ENCODE results near the gene ISG15.

The ISG15 gene

GRCh38 chr1:978835-979743, 34.2 kb upstream of the ISG15 start:
- H3K9ac ChIP-seq (ENCODE audit: low read depth, low read length) = no peak overlapping the region
- H3K27me3 ChIP-seq (ENCODE audit: control insufficient read depth, insufficient read depth, low read length) = peaks cover 47% of the 10 kb centered on the region
- no peaks in the 10 kb centered on the region for H3K36me3 ChIP-seq (ENCODE audit: insufficient read depth, low read length)
- H3K4me1 ChIP-seq (ENCODE audit: control insufficient read depth, insufficient read depth, low read length) = peaks cover 7% of the 10 kb centered on the region
- no peak overlapping the region for H3K4me2 ChIP-seq (ENCODE audit: low read length)
- H3K9me3 ChIP-seq (replicated peaks; ENCODE audit: low read length) = no peaks in the 10 kb centered on the region
- H3K4me3 ChIP-seq (ENCODE audit: low read length) = no peak overlapping the region

- Histone ChIP-seq H3K4me3 (ENCODE audit: low read length) (no peak overlapping the region), H3K4me2 (ENCODE audit: low read length) (no peak overlapping the region), H3K36me3 (ENCODE audit: insufficient read depth, low read length) (no peaks in the 10 kb centered on the region), H3K9me3 (replicated peaks; ENCODE audit: low read length) (no peaks in the 10 kb centered on the region), H3K4me1 (ENCODE audit: control insufficient read depth, insufficient read depth, low read length) (peaks cover 7% of the 10 kb centered on the region), H3K9ac (ENCODE audit: low read depth, low read length) (no peak overlapping the region), H3K27me3 (ENCODE audit: control insufficient read depth, insufficient read depth, low read length) (peaks cover 47% of the 10 kb centered on the region)
Measured at GRCh38 chr1:979744-980072, 33.6 kb upstream of the ISG15 start.

GRCh38 chr1:980137-980571, 33.1 kb upstream of the ISG15 start:
- no peaks in the 10 kb centered on the region for H3K9me3 ChIP-seq (replicated peaks; ENCODE audit: low read length)
- no peaks in the 10 kb centered on the region for H3K36me3 ChIP-seq (ENCODE audit: insufficient read depth, low read length)
- H3K9ac ChIP-seq (ENCODE audit: low read depth, low read length) = no peak overlapping the region
- H3K4me2 ChIP-seq (ENCODE audit: low read length) = no peak overlapping the region
- H3K27me3 ChIP-seq (ENCODE audit: control insufficient read depth, insufficient read depth, low read length) = peaks cover 49% of the 10 kb centered on the region
- H3K4me3 ChIP-seq (ENCODE audit: low read length) = no peak overlapping the region
- H3K4me1 ChIP-seq (ENCODE audit: control insufficient read depth, insufficient read depth, low read length) = peaks cover 7% of the 10 kb centered on the region

- H3K9me3 ChIP-seq (replicated peaks; ENCODE audit: low read length) = no peaks in the 10 kb centered on the region
- H3K27me3 ChIP-seq (ENCODE audit: control insufficient read depth, insufficient read depth, low read length) = peaks cover 51% of the 10 kb centered on the region
- no peak overlapping the region for H3K4me2 ChIP-seq (ENCODE audit: low read length)
- no peak overlapping the region for H3K9ac ChIP-seq (ENCODE audit: low read depth, low read length)
- no peaks in the 10 kb centered on the region for H3K36me3 ChIP-seq (ENCODE audit: insufficient read depth, low read length)
- peaks cover 6% of the 10 kb centered on the region for H3K4me1 ChIP-seq (ENCODE audit: control insufficient read depth, insufficient read depth, low read length)
- no peak overlapping the region for H3K4me3 ChIP-seq (ENCODE audit: low read length)
Measured at GRCh38 chr1:980602-981395, 32.5 kb upstream of the ISG15 start.

GRCh38 chr1:981491-981954, 31.8 kb upstream of the ISG15 start:
- H3K9me3 ChIP-seq (replicated peaks; ENCODE audit: low read length) = no peaks in the 10 kb centered on the region
- H3K4me2 ChIP-seq (ENCODE audit: low read length) = no peak overlapping the region
- no peak overlapping the region for H3K9ac ChIP-seq (ENCODE audit: low read depth, low read length)
- no peaks in the 10 kb centered on the region for H3K36me3 ChIP-seq (ENCODE audit: insufficient read depth, low read length)
- H3K4me3 ChIP-seq (ENCODE audit: low read length) = no peak overlapping the region
- no peaks in the 10 kb centered on the region for H3K4me1 ChIP-seq (ENCODE audit: control insufficient read depth, insufficient read depth, low read length)
- H3K27me3 ChIP-seq (ENCODE audit: control insufficient read depth, insufficient read depth, low read length) = peaks cover 51% of the 10 kb centered on the region

GRCh38 chr1:981955-982558, 31.2 kb upstream of the ISG15 start, which contains the start of gene PERM1:
Gene PERM1, minus strand, starts transcription at chr1:982093. Its CDS starts 1,064 bp downstream, at chr1:981029.
- Histone ChIP-seq H3K9me3 (replicated peaks; ENCODE audit: low read length) (no peaks in the 10 kb centered on the region), H3K4me3 (ENCODE audit: low read length) (no peak within 1 kb of the TSS), H3K27me3 (ENCODE audit: control insufficient read depth, insufficient read depth, low read length) (peaks cover 51% of the 10 kb centered on the region), H3K36me3 (ENCODE audit: insufficient read depth, low read length) (no peaks in the 10 kb centered on the region), H3K4me2 (ENCODE audit: low read length) (no peak within 1 kb of the TSS), H3K9ac (ENCODE audit: low read depth, low read length) (no peak within 1 kb of the TSS), H3K4me1 (ENCODE audit: control insufficient read depth, insufficient read depth, low read length) (no peaks in the 10 kb centered on the region)

- no peak overlapping the region for H3K9ac ChIP-seq (ENCODE audit: low read depth, low read length)
- no peaks in the 10 kb centered on the region for H3K4me1 ChIP-seq (ENCODE audit: control insufficient read depth, insufficient read depth, low read length)
- no peak overlapping the region for H3K4me2 ChIP-seq (ENCODE audit: low read length)
- no peak overlapping the region for H3K4me3 ChIP-seq (ENCODE audit: low read length)
- no peaks in the 10 kb centered on the region for H3K9me3 ChIP-seq (replicated peaks; ENCODE audit: low read length)
- H3K27me3 ChIP-seq (ENCODE audit: control insufficient read depth, insufficient read depth, low read length) = peaks cover 54% of the 10 kb centered on the region
- H3K36me3 ChIP-seq (ENCODE audit: insufficient read depth, low read length) = no peaks in the 10 kb centered on the region
Measured at GRCh38 chr1:982765-983436, 30.4 kb upstream of the ISG15 start.

GRCh38 chr1:983798-984475, 29.4 kb upstream of the ISG15 start:
- H3K27me3 ChIP-seq (ENCODE audit: control insufficient read depth, insufficient read depth, low read length) = peaks cover 61% of the 10 kb centered on the region
- H3K9ac ChIP-seq (ENCODE audit: low read depth, low read length) = no peak overlapping the region
- peak overlapping the region; percentile 64 for H3K4me2 ChIP-seq (ENCODE audit: low read length)
- H3K9me3 ChIP-seq (replicated peaks; ENCODE audit: low read length) = no peaks in the 10 kb centered on the region
- no peaks in the 10 kb centered on the region for H3K36me3 ChIP-seq (ENCODE audit: insufficient read depth, low read length)
- no peaks in the 10 kb centered on the region for H3K4me1 ChIP-seq (ENCODE audit: control insufficient read depth, insufficient read depth, low read length)
- H3K4me3 ChIP-seq (ENCODE audit: low read length) = no peak overlapping the region

GRCh38 chr1:984476-984814, 28.9 kb upstream of the ISG15 start:
- Histone ChIP-seq H3K4me3 (ENCODE audit: low read length) (no peak overlapping the region), H3K4me1 (ENCODE audit: control insufficient read depth, insufficient read depth, low read length) (no peaks in the 10 kb centered on the region), H3K27me3 (ENCODE audit: control insufficient read depth, insufficient read depth, low read length) (peaks cover 65% of the 10 kb centered on the region), H3K9ac (ENCODE audit: low read depth, low read length) (no peak overlapping the region), H3K9me3 (replicated peaks; ENCODE audit: low read length) (no peaks in the 10 kb centered on the region), H3K4me2 (ENCODE audit: low read length) (peak overlapping the region; percentile 64), H3K36me3 (ENCODE audit: insufficient read depth, low read length) (no peaks in the 10 kb centered on the region)

GRCh38 chr1:985126-985525, 28.2 kb upstream of the ISG15 start:
- Histone ChIP-seq H3K27me3 (ENCODE audit: control insufficient read depth, insufficient read depth, low read length) (peaks cover 62% of the 10 kb centered on the region), H3K9me3 (replicated peaks; ENCODE audit: low read length) (no peaks in the 10 kb centered on the region), H3K4me2 (ENCODE audit: low read length) (no peak overlapping the region), H3K36me3 (ENCODE audit: insufficient read depth, low read length) (no peaks in the 10 kb centered on the region), H3K4me3 (ENCODE audit: low read length) (no peak overlapping the region), H3K4me1 (ENCODE audit: control insufficient read depth, insufficient read depth, low read length) (no peaks in the 10 kb centered on the region), H3K9ac (ENCODE audit: low read depth, low read length) (no peak overlapping the region)

Data from skeletal muscle satellite cell (primary cell).